ENCODE data around the gene TP53INP2.

GRCh38 chr20:34705397-34706301 is 1.5 kb downstream of the TP53INP2 start:
- TF ChIP-seq EZH2 (IDR thresholded peaks at IDR 0.05; ENCODE audit: borderline replicate concordance, low read length) (no peak), CTCF (IDR thresholded peaks at IDR 0.05; ENCODE audit: low read length) (no peak)

Data from OCI-LY1 (cell line).